NOMO-1 treated with DMSO at 0.1 percent for 48 hours (cell line): Measurements from ENCODE around the gene HDAC4.
A peak's percentile ranks its signal among the peaks of the same experiment; 100 is the strongest.
"Not testable (repeated sequence)": the region's sequence is repeated elsewhere in the genome, so short reads cannot be mapped to it uniquely, and the experiment has no call there.

Experiments
- DNase-seq: peaks from one replicate; lab custom pipeline; 2025; ENCODE audit not compliant: unreplicated experiment; lab: John Stamatoyannopoulos, UW

HDAC4 gene

DNA sequence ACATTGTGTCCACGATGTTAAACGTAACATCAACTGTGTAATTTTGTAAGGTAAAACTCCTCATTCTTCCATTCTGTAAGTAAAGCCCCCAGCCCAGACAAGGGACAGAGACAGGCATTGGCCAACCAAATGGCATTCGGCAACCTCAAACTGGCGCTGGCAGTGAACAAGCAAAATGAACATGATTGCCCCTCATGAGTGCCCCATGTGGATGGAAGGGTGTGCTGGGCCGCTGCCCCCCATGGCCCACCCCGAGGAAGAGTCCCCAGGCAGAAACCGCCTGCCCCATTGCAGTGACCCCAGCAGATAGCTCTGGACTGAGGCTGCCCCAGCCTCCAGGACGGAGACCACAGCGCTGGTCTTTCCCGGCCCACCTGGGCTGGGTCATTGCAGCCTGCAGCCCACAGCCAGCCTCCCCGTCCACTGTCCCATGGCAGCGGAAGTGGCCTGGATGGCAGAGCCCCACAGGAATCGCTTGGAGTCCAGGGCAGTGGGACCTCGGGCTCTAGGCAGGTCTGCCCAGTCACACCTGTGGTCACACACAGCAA lies 220.2 kb downstream of the HDAC4 start:
- DNase-seq = no peak

DNA sequence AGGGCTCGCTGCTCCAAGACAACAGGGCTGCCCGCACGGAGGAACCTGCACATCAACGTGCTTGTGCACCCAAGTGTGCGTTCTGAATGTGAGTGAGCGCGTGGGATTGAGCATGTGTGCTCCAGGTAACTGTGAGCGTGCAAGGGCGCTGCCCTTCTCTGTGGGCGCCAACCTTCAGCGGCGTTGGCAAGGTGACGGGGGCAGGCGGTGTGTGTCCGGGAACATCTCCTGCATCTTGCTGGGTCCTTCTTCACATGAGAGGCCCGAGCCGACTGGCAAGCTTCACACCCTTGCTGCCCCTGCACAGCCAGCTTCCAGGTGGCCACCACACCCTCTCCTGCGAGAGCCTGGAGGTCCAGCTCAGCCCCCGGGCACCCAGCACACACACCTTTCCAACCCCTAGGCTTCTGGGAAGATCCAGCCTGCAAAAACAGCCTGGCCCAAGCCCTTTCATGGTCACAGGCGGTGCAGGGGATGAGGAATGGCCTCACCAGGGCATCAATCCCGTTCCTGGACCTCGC lies 220.9 kb downstream of the HDAC4 start:
- DNase-seq = no peak

DNA sequence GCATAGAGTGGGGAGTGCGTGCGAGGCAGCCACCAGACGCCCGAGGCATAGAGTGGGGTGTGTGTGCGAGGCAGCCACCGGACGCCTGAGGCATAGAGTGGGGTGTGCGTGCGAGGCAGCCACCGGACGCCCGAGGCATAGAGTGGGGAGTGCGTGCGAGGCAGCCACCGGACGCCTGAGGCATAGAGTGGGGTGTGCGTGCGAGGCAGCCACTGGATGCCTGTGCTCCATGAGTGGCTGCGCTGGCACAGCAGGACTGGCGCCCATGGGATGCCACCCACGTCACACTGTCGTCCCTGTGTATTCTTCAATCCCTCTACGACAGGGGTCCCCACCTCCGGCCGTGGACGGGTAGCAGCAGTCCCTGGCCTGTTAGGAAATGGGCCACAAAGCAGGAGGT lies 221.9 kb downstream of the HDAC4 start:
- no peak for DNase-seq

DNA sequence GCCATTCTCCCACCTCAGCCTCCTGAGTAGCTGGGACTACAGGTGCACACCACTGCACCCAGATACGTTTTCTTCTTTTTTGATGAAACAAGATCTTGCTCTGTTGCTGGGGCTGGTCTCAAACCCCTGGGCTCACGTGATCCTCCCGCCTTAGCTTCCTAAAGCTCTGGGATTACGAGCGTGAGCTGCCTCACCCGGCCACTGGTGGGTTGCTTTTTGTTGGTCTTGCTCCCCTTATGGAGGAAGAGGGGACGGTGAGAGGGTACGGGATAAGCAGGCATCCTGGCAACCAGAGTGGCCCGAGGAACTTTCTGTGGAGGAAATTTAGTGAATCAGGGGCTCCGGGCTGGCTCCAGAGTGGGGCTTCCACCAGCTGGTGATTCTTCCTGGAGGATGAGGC lies 222.3 kb downstream of the HDAC4 start:
- no peak for DNase-seq

DNA sequence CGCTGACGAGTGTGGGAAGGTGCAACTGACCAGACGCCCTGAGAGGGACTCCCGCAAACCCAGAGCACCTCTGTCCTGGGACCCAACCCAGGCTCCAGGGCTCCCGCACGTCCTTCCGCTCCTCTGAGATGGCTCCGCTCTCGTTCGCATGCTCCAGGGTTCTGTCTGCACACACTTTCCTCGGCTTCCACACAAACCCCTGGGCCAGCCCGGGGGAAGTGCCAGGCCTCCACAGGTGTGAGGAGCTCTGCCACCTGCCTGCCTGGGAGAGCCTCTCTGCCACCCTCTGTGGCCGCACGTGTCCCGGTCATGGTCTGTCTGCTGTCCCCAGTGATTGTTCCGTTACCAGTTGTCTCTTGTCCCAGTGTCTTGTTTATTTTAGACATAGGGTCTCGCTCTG lies 222.9 kb downstream of the HDAC4 start:
- no peak for DNase-seq

DNA sequence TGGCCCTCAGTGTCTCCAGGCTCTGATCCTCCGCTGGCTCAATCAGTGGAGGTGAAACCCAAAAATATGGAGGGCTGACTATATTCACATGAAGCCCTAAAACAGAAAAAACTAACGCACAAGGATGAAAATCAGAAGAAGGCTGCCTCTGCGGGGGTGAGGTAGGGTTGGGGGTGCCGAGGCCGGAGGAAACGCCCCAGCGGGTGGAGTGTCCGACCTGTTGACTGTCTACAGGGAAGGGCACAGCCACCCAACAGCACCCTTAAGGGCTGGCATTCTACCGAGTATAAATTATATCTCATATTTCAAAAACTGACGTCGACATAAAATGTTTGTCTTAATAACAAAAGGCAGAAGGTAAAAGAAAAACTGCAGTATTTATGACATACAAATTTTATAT lies 223.5 kb downstream of the HDAC4 start:
- DNase-seq = no peak

DNA sequence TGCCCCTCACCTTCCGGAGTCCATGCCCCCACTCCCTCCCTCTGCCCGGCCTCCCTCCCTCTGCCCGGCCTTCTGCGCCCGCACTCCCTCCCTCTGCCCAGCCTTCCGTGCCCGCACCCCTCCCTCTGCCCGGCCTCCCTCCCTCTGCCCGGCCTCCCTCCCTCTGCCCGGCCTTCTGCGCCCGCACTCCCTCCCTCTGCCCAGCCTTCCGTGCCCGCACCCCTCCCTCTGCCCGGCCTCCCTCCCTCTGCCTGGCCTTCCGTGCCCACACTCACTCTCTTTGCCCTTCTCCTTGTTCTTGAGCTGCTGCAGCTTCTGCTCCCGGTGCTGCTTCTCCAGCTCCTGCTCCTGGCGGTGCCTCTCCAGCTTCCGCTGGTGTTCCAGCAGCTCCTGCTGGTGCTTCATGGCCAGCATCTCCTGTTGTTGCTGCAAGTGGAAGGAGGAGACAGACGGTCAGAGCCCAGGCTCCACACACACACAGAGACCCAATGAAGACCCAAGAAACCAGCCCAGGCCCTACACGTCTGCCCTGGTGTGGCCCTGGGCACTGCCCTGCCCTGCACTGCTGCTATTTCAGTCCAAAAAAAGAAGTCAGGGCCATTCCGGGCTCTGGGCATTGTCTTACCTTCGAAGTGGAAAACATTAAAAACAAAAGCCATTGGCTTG lies 224.5 kb downstream of the HDAC4 start:
- not testable (repeated sequence) for DNase-seq

DNA sequence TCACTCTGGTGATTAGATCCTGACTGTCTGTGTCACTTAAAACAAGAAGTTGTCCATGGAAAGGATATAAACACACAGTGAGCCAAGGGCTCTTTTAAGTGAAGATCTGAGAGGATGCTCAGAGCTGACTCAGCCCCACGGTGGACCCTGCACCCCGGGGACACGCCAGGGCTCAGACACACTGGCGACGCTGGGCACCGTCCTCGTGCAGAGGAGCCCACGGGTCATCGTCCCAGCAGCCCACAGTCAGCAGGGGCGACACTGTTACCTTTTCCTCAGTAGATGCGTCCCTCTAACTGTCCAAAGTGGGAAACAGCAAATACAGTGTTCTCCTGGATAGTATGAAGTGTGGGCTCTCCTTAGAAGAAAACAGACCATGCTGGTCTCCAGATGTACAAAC lies 225.6 kb downstream of the HDAC4 start:
- DNase-seq = no peak

DNA sequence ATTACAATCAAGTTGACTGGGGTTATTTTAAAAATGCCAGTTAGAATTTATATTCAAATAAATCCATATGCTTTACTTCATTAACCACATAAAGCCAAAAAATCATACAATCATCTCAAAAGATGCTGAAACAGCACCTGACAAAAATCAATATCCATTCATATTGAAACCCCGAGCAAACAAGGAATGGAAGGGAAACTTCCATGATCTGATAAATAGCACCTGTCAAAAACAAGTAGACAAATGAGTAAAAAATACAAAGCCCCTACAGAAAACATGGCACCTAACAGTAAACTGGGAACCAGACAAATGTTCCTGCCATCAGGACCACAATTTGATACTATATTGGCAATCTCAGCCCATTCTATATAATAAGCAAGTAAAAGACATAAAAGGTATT lies 227.5 kb downstream of the HDAC4 start:
- DNase-seq = no peak

DNA sequence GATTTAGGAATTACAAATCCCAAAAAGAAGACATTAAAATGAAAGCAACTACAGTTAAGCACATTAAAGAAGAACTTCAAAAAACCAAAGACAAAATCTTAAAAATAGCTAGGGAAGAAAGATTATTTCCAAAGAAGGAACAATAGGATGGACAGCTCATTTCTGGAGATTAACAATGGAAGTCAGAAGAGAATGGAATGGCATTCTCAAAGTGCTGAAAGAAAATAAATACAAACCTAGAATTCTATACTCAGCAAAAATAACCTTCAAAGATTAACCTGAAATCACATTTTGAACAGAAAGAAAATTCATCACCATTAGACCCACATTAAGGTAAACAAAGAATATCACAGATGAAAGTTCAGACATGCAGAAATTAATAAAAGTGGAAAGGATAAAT lies 229.2 kb downstream of the HDAC4 start:
- peak; percentile 4 for DNase-seq

DNA sequence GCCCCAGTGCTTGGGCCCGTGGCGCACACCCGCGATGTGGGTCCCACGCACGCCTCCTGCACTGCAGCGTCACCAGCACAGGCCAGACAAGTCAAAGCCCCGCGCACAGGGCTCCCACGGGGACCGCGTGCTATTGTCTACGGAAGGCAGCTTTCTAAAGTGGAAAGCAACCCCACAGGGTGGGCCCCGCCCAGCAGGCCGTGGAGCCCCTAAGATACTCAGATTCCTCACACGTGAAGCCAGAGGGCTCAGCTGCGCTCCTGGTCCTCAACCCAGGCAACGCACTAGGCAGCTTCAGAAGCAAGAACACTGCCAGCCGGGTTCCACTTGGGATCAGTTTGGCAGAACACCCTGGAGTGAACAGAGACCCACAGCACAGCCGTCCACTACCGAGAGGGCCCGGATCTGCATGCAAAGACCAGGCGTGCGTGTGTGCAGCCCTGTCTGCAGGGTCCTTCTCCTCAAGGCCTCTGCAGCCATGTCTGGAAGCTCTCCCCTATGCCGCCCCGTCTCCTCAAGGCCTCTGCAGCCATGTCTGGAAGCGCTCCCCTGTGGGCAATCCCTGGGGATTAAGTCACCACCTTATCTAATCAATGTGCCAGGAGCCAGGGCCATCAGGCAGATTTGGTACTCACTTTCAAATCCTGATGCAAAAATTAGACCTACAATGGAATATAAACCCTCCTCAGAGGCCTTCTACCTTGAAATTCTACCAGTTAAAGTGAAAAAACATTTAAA lies 231.3 kb downstream of the HDAC4 start:
- DNase-seq = no peak

DNA sequence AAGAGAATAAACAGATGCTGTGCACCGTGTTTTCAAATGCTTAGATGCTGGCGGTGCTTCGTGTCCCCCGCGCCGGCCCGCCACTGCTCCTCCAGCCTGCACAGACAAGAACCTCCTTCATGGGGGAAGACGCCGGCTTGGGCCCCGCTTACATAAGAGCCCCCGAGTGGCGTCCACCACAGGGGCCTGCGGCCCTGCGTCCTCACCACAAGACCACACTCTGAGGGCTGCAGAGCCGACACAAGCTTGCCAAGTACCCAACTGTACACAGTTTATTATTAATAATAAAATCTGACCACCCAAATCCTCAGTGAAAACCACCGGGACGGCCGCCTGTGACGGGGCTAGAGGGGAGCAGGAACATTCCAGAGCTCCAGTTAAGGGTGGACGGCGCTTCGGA lies 232.2 kb downstream of the HDAC4 start:
- no peak for DNase-seq

DNA sequence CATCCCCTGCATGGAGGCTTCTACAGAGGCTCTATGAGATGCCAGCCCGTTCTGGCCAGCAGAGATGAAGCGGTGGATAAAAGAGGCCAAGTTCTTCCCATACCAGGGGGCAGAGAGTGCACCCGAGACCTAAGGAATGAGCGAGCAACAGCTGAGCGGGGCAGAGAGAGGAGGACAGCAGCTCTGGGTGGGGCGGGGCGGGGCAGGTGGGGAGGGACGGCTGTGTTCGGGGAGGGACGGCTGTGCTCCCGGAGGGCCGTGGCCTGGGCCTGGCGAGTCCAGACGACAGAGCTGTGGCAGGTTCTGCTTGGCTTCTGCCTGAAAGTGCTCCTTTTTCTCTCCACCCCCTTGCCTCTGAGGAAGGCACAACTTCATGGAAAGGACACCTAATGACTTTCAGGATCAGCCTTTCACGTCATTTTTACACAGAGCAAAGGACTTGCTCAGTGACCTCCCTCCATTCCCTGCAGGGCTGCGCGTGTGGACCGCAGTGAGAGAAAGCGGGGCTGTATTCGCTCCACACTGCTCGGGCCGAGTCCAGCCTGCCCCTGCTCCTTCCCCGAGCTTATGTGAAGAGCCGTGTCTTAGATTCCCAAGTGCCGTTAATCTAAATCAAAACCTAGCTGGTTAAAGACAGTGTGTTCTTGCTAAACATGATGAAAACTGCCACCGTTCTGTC lies 232.9 kb downstream of the HDAC4 start:
- no peak for DNase-seq

DNA sequence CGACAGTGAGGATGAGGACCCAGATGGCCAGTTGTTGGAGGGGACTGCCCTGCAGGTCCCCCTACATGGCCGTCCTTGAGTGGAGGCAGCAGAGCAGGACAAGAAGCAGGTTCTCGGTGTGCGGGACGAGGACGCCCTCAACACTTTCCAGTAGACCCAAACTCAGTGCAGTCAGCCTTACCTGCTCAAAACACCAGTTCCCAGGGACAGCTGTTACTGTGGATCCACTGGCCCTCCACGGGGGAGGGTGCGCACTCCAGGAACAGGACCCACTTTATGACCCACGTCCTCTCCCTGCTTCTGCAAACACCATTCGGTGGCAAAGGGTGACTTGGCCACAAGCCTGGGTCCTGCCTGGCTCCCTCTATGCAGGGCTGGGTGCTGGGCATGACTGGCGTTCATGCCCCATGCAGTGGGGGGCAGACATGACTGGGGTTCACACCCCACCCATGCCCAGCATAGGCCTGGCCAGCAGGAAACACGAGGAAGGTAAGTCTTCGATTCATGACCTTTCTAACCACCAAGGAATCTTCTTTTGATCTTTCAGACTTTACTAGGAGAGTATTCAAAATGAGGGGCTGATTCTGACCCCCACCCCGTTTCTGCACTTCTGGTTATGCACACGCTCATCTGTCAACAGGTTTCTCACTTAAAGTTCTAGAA lies 233.7 kb downstream of the HDAC4 start:
- no peak for DNase-seq

DNA sequence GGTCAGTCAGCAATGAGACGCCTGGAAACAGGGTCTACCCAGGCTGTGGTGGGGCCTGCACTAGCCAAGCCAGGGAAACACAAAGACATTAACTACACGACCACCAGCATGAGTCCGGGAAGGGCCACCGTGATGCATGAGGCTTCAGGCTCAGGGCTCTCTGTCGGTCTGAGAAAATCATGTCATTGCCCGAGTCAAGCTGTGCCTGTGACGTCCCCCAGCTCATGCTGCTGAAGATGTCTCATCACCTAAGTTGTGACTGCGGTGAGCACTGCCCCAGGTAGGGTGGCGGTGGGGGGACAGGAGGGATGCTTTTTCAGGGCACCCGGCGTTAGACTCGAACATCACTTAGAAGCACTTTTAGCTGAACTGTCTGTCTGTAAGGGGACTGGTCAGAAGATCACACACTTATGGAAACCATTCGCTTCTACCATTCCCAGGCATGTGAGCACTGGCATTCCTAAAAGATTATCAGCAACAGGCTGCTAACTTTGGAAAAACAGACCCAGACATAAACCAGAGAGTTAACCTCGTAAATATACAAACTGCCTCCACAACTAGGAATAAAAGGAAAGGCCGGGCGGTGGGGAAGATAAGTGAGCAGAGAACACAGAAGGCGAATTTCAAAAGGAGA lies 234.5 kb downstream of the HDAC4 start:
- DNase-seq = no peak

DNA sequence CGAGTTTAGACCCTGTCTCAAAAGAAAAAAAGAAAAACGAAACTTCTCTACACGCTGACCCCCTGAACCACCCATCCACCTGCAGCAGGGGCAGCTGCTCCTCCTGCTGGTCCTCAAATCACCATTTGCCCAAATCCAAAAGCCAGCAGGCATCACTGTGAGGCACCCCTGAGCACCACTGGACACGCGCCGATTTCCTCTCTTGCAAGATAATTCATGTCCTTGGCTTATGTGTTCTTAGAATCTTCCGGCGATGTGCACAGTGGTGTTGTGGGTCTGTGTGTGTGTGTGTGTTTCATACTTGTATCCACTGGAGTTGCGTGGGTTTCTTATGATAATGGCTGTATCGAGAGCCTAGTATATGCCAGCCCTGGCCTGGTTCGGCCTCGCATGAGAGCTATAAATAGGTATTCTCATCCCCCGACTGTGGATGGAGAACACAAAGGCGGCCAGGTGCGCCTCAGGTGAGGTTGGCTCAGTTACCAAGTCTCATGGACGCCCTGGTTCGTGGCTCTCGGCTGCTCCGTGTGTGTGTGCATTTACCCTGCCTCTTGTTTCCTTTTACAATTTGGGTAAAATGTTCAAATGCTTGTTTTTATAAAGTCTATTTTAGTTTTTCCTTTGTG lies 235.5 kb downstream of the HDAC4 start:
- DNase-seq = no peak

DNA sequence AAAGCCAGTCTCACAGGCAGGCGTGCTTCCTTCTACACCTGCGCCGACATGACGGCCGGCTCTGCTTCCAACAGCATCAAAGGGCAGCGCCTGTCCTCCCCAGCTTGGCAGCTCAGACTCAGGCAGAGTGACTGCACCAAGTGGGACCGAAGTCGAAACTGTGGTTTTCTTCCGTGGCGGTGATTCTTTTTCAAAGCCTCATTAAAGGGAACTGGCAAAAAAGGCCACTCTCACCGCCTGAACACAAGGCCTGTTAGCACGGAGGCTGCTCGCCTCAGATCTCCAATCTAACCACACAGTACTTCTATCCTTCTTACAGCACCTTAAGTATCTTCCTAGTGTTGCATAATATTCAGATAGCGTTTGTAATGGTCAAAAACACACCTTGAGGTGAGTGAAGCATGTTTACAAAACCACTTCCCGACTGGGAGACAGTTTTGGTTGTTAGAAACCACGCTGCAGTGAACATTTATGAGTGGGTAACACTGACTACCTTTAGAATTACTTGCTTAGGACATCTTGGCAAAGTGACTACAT lies 236.4 kb downstream of the HDAC4 start:
- DNase-seq = no peak

DNA sequence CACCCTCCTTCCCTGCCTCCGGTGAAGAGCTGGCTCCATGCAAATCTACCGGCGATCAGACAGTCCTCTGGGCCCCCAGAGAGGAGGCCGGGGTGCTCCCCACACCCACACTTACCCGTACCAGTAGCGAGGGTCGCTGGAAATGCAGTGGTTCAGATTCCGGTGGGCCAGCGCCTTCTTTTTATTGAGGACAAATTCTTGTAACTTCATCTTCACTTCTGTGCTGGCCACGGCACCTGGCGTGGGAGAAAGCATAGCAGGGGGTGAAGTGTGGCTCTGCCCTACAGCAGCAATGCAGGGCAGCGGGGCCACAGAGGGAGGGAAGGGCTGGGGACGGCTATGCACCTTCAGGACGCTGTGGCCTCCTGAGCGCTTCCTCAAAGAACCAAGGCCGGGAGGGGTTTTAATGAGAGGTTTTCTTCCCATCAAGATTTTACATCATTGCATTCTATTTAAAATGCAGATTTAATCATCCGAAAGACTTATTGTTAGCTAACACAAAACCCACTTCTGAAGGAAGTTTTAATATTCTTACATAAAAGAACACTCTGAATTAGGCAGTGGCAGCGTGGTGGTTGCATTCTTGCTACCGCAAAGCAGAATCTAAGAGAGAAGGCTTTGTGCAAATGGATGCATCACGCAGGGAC lies 237.0 kb downstream of the HDAC4 start:
- no peak for DNase-seq

DNA sequence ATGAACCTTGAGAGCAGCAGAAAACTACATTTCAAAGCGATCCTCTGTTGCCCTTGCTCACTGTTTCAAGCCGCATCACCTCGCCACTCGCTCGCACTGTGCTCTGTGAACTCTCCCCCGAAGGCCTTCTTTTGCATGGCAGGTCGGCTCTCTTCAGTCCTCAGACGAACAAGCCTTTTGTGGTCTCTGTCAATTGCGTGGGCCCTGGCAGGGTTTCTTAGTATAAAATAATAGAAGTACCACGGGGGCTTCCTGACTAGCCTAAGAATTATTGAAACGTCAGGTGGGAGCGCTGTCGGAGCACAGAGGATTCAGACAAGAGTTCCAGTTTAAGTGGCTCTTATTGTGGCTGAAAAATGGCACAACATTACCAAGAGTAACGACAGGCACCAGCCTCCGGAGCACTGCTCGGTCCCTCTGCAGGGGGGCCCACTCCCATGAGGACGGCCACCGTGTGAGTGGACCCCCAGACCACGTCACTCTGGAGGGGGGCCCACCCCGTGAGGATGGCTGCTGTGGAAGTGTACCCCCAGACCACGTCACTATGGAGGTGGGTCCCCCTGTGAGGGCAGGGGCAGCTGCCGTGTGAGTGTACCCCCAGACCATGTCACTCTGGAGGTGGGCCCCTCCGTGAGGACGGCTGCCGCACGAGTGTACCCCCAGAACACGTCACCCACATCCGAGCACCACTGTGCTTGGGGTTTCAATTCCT lies 237.7 kb downstream of the HDAC4 start:
- no peak for DNase-seq
